H1 (cell line): ENCODE measurements around the gene WDR91. TPM values are rescaled to one million over a fixed set of nuclear protein-coding genes. Genes with fewer than 3 reads are reported as not detected.

Experiments
- CTCF ChIA-PET: fragments of 300-600 bp; sonication (Branson Sonifier 250); formaldehyde crosslinking; loops from one replicate; lab custom pipeline; 2021; ENCODE audit not compliant: partially characterized antibody; lab: Charles Lee
- POLR2A ChIA-PET: fragments of 300-600 bp; sonication (Branson Sonifier 250); formaldehyde crosslinking; loops from one replicate; lab custom pipeline; 2021; ENCODE audit warnings: inconsistent platforms; ENCODE audit not compliant: partially characterized antibody; lab: Charles Lee
- DNase-seq, 2 experiments: peaks; one replicate each; pipeline versions ENCODE4 v3.0.0 to v3.0.0-alpha.2; 2010 to 2022; ENCODE audit warnings: low spot score in 2 of 2, low read depth in 1 of 2, mixed read lengths in 1 of 2
- FAIRE-seq: peaks from 2 replicates; lab custom pipeline; 2011; peaks lifted over from hg19 to GRCh38; lab: Jason Lieb, UNC
- H2AFZ ChIP-seq: 2 replicates; pipeline ENCODE4 v1.8.1; 2012; ENCODE audit warnings: low read length, inconsistent platforms
- H2AK5ac ChIP-seq: 2 replicates; pipeline ENCODE4 v1.6.1; 2013; ENCODE audit warnings: low read depth, low read length
- H2BK120ac ChIP-seq: replicated peaks from 2 replicates; pipeline ENCODE3; 2013; ENCODE audit warnings: low read depth, low read length, inconsistent platforms
- H2BK12ac ChIP-seq: 2 replicates; pipeline ENCODE4 v1.6.1; 2013; ENCODE audit warnings: low read depth, low read length
- H2BK15ac ChIP-seq: 2 replicates; pipeline ENCODE4 v1.6.1; 2013; ENCODE audit warnings: low read length
- H2BK20ac ChIP-seq: 2 replicates; pipeline ENCODE4 v1.6.1; 2013; ENCODE audit warnings: low read length
- H2BK5ac ChIP-seq: 2 replicates; pipeline ENCODE4 v1.6.1; 2013; ENCODE audit warnings: low read depth, low read length
- H3K14ac ChIP-seq: 2 replicates; pipeline ENCODE4 v1.6.1; 2013; ENCODE audit warnings: inconsistent platforms; ENCODE audit not compliant: insufficient read length
- H3K18ac ChIP-seq: 2 replicates; pipeline ENCODE4 v1.6.1; 2013; ENCODE audit warnings: low read length; ENCODE audit errors: extremely low read depth
- H3K23ac ChIP-seq: 2 replicates; pipeline ENCODE4 v1.6.1; 2013; ENCODE audit warnings: inconsistent platforms; ENCODE audit not compliant: insufficient read length
- H3K23me2 ChIP-seq: 2 replicates; pipeline ENCODE4 v1.6.1; 2013; ENCODE audit warnings: low read depth, low read length
- H3K27ac ChIP-seq: 2 replicates; pipeline ENCODE4 v1.6.1; 2011; ENCODE audit warnings: low read depth, low read length, inconsistent platforms
- H3K27me3 ChIP-seq, 4 experiments: replicated peaks in 1 of 4; 1 replicate in 1 of 4; 2 replicates in 3 of 4; pipeline versions ENCODE4 v1.6.1 to v1.8.1; 2011 to 2013; ENCODE audit warnings: low read length in 3 of 4, mild to moderate bottlenecking in 3 of 4, inconsistent platforms in 2 of 4, mixed read lengths in 2 of 4, moderate library complexity in 1 of 4; ENCODE audit not compliant: control insufficient read depth in 3 of 4, insufficient read depth in 3 of 4; ENCODE audit errors: extremely low read depth in 1 of 4
- H3K36me3 ChIP-seq, 4 experiments: 2 replicates each; pipeline versions ENCODE4 v1.6.1 to v1.8.1; 2011 to 2013; ENCODE audit warnings: mild to moderate bottlenecking in 4 of 4, low read length in 3 of 4, moderate library complexity in 2 of 4, control low read depth in 1 of 4, inconsistent platforms in 1 of 4; ENCODE audit not compliant: insufficient read depth in 4 of 4, control insufficient read depth in 2 of 4
- H3K4ac ChIP-seq: replicated peaks from 2 replicates; pipeline ENCODE3; 2013; ENCODE audit warnings: low read length, low read depth, mixed read lengths, inconsistent platforms; ENCODE audit not compliant: insufficient read length
- H3K4me1 ChIP-seq, 4 experiments: replicated peaks in 1 of 4; 1 replicate in 1 of 4; 2 replicates in 3 of 4; pipeline versions ENCODE4 v1.6.1 to v1.8.1; 2011 to 2013; ENCODE audit warnings: low read length in 3 of 4, inconsistent platforms in 2 of 4, mixed read lengths in 1 of 4; ENCODE audit not compliant: insufficient read depth in 4 of 4, control insufficient read depth in 3 of 4
- H3K4me2 ChIP-seq, 2 experiments: 2 replicates each; pipeline versions ENCODE4 v1.6.1 to v1.8.1; 2011 to 2013; ENCODE audit warnings: low read depth in 2 of 2, low read length in 2 of 2, control low read depth in 1 of 2, inconsistent platforms in 1 of 2, mild to moderate bottlenecking in 1 of 2; ENCODE audit not compliant: insufficient read depth in 1 of 2
- H3K4me3 ChIP-seq, 4 experiments: fragments of 200-600, 300-600 bp in 1 of 4; sonication (generic), shearing (Covaris generic), sonication (Bioruptor Twin) in 1 of 4; 2 replicates each; pipeline versions ENCODE4 v1.5.1 to v1.8.1; 2011 to 2016; ENCODE audit warnings: low read length in 4 of 4, low read depth in 3 of 4, control low read depth in 2 of 4, inconsistent platforms in 2 of 4, mild to moderate bottlenecking in 2 of 4, mixed read lengths in 1 of 4, moderate library complexity in 1 of 4; ENCODE audit not compliant: insufficient read depth in 2 of 4; ENCODE audit errors: extremely low read depth in 1 of 4
- H3K56ac ChIP-seq: replicated peaks from 2 replicates; pipeline ENCODE3; 2013; ENCODE audit warnings: low read depth, mild to moderate bottlenecking, mixed read lengths, low read length, inconsistent platforms; ENCODE audit not compliant: insufficient read length
- H3K79me1 ChIP-seq: 2 replicates; pipeline ENCODE4 v1.6.1; 2013; ENCODE audit warnings: low read depth, low read length, control low read depth
- H3K79me2 ChIP-seq, 2 experiments: 2 replicates each; pipeline versions ENCODE4 v1.6.1 to v1.8.1; 2012 to 2013; ENCODE audit warnings: low read length in 2 of 2, mild to moderate bottlenecking in 2 of 2, inconsistent platforms in 1 of 2; ENCODE audit not compliant: insufficient read depth in 2 of 2, control insufficient read depth in 1 of 2
- H3K9ac ChIP-seq, 4 experiments: replicated peaks in 1 of 4; 1 replicate in 1 of 4; 2 replicates in 3 of 4; pipeline versions ENCODE4 v1.6.1 to v1.8.1; 2011 to 2013; ENCODE audit warnings: low read depth in 3 of 4, low read length in 3 of 4, control low read depth in 2 of 4, mild to moderate bottlenecking in 2 of 4, moderate library complexity in 2 of 4, inconsistent platforms in 1 of 4; ENCODE audit errors: extremely low read depth in 1 of 4
- H3K9me3 ChIP-seq, 2 experiments: 2 replicates each; pipeline versions ENCODE4 v1.6.1 to v1.8.1; 2012 to 2013; ENCODE audit warnings: mild to moderate bottlenecking in 2 of 2, moderate library complexity in 2 of 2, control low read depth in 1 of 2, inconsistent platforms in 1 of 2, low read depth in 1 of 2, low read length in 1 of 2, mixed read lengths in 1 of 2; ENCODE audit not compliant: insufficient read depth in 2 of 2
- H4K20me1 ChIP-seq, 2 experiments: replicated peaks in 1 of 2; 2 replicates each; pipeline versions ENCODE3 to v1.8.1; 2011 to 2013; ENCODE audit warnings: inconsistent platforms in 2 of 2, low read length in 2 of 2, mild to moderate bottlenecking in 1 of 2; ENCODE audit not compliant: insufficient read depth in 2 of 2, control insufficient read depth in 1 of 2
- H4K5ac ChIP-seq: 2 replicates; pipeline ENCODE4 v1.6.1; 2013; ENCODE audit warnings: low read length, low read depth, mixed read lengths, inconsistent platforms; ENCODE audit not compliant: insufficient read length
- H4K8ac ChIP-seq: 2 replicates; pipeline ENCODE4 v1.8.0; 2013; ENCODE audit warnings: mild to moderate bottlenecking, moderate library complexity, low read length, inconsistent platforms; ENCODE audit not compliant: insufficient read depth; ENCODE audit errors: extremely low read depth
- H4K91ac ChIP-seq: replicated peaks from 2 replicates; pipeline ENCODE3; 2013; ENCODE audit warnings: low read length, mixed read lengths, inconsistent platforms; ENCODE audit not compliant: insufficient read length
- CBX5 ChIP-seq: fragments of 300-800, 300-1000 bp; sonication (generic); IDR thresholded peaks from 2 replicates; pipeline ENCODE4 v1.7.1; 2016; ENCODE audit warnings: antibody characterized with exemption, low read length, low read depth
- FOSL1 ChIP-seq: IDR thresholded peaks from 2 replicates; pipeline ENCODE4 v1.6.1; 2011; ENCODE audit warnings: mild to moderate bottlenecking, low read depth, low read length, moderate library complexity; ENCODE audit not compliant: insufficient read depth
- HDAC2 ChIP-seq, 2 experiments: fragments of 300-600 bp in 1 of 2; sonication (generic) in 1 of 2; IDR thresholded peaks; 2 replicates each; pipeline ENCODE4 v1.6.1; 2011 to 2012; ENCODE audit warnings: low read depth in 2 of 2, low read length in 2 of 2, mild to moderate bottlenecking in 2 of 2, moderate library complexity in 2 of 2, borderline replicate concordance in 1 of 2, inconsistent platforms in 1 of 2
- HDAC6 ChIP-seq: IDR thresholded peaks from one replicate; pipeline ENCODE4 v1.7.1; 2012; ENCODE audit warnings: low read depth, mild to moderate bottlenecking, inconsistent platforms, low read length, moderate library complexity
- KDM4A ChIP-seq: IDR thresholded peaks from one replicate; pipeline ENCODE4 v1.7.1; 2012; ENCODE audit warnings: low read depth, mild to moderate bottlenecking, moderate library complexity, low read length, inconsistent platforms; ENCODE audit not compliant: severe bottlenecking
- POLR2A ChIP-seq, 2 experiments: IDR thresholded peaks; 1 replicate in 1 of 2; 2 replicates in 1 of 2; pipeline ENCODE4 v1.6.1; 2011; ENCODE audit warnings: low read depth in 2 of 2, low read length in 2 of 2, mild to moderate bottlenecking in 2 of 2; ENCODE audit errors: control extremely low read depth in 1 of 2
- RFX5 ChIP-seq: IDR thresholded peaks from 2 replicates; pipeline ENCODE4 v1.6.1; 2011; ENCODE audit warnings: low read depth, low read length, improper control_type of control experiment, borderline replicate concordance
- RXRA ChIP-seq: IDR thresholded peaks from 2 replicates; pipeline ENCODE4 v1.6.1; 2011; ENCODE audit warnings: low read depth, mild to moderate bottlenecking, low read length, moderate library complexity; ENCODE audit not compliant: insufficient read depth
- SUZ12 ChIP-seq: fragments of 200-600 bp; sonication (generic); IDR thresholded peaks from 2 replicates; pipeline ENCODE4 v1.6.1; 2012; ENCODE audit warnings: mild to moderate bottlenecking, inconsistent platforms, low read length, moderate library complexity, mixed read lengths
- TAF7 ChIP-seq: optimal IDR thresholded peaks from 2 replicates; pipeline ENCODE3; 2011; ENCODE audit warnings: low read depth, mild to moderate bottlenecking, inconsistent platforms, low read length, moderate library complexity, borderline replicate concordance
- YY1 ChIP-seq: IDR thresholded peaks from 2 replicates; pipeline ENCODE4 v1.6.1; 2011; ENCODE audit warnings: low read depth, mild to moderate bottlenecking, low read length
- WGBS, 2 experiments: shearing (Covaris generic) in 1 of 2; methylation state at CpG; one replicate each; pipeline versions ENCODE4 v1.1.6 to v1.1.7; 2013 to 2015; ENCODE audit warnings: low lambda C conversion rate in 2 of 2, mixed read lengths in 2 of 2, inconsistent platforms in 1 of 2, low coverage in 1 of 2, missing lambda C conversion rate in 1 of 2; ENCODE audit not compliant: insufficient replicate concordance in 2 of 2, insufficient coverage in 1 of 2, insufficient read length in 1 of 2; ENCODE audit errors: extremely low coverage in 1 of 2, missing lambda C conversion rate in 1 of 2; 5-methylcytosine and 5-hydroxymethylcytosine counted together
- polyA plus RNA-seq, 7 experiments: library from polyadenylated mRNA; depleted of rRNA in 3 of 7; stranded (reverse) in 5 of 7; unstranded in 2 of 7; fragments of >200 nt in 5 of 7; fragments of 200-250 nt in 2 of 7; gene quantifications; 1 replicate in 5 of 7; 2 replicates in 1 of 7; 4 replicates in 1 of 7; pipeline versions ENCODE4 v1.2.1 to v1.2.3, GENCODE V29; 2011 to 2013; ENCODE audit warnings: missing spikeins in 2 of 7, mixed read lengths in 2 of 7
- total RNA-seq: library from RNA; stranded (reverse); fragmentation: NEBNext Ultra II Directional; extraction: Animal tissue kit (Norgen Biotek cat#: 25700); gene quantifications from 2 replicates; pipeline ENCODE4 v1.2.1, GENCODE V29; 2021

The WDR91 gene
- total and polyA plus RNA-seq, 2 of the 8 experiments (the other 6 are each of a cell fraction or from before 2014, with no cell fraction given): 8.2 to 14.7 TPM

DNA sequence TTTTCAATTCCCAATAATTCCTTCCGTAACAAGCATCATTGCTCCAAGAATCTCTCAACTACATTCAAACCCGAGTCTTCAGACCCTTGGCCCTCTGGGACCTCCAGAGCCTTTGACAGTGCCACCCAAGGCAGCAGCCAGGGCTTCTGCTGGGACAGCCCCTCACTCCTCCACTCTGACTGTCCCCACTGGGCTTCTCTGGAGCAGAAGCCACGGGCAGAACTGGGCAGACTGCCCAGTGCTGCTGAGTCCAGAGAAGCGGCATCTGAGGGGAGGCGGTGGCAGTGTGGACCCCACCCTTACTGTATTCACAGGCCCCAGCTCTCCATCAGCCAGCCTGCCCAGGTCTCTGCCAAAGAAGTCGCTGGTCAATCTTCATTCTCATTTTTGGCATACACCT is 49.7 kb downstream of the WDR91 start:
- Histone ChIP-seq H4K91ac (no peak overlapping the region), H3K79me1 (no peaks in the 10 kb centered on the region; the same call in 1 of the 2 replicates), H2BK120ac (no peak overlapping the region), H3K4me3 (no peak overlapping the region), H3K4me1 (0 out of 7 replicates have a peak, but pooled peaks cover 0 to 2% (median 0%) of the 10 kb centered on the region in 4 experiments), H3K27ac (no peak overlapping the region), H4K5ac (no peak overlapping the region), H2BK5ac (no peak overlapping the region), H3K23me2 (no peaks in the 10 kb centered on the region), H2BK12ac (no peak overlapping the region; the same call in 1 of the 2 replicates), H3K4ac (no peak overlapping the region), H2BK15ac (no peak overlapping the region), H3K9me3 (peaks cover 14 to 20% of the 10 kb centered on the region in 2 experiments), H3K36me3 (peaks cover 9 to 30% (median 21%) of the 10 kb centered on the region in 4 experiments), H4K8ac (no peak overlapping the region), H3K14ac (no peak overlapping the region), H4K20me1 (no peaks in the 10 kb centered on the region), H2BK20ac (no peak overlapping the region), H3K27me3 (no peaks in the 10 kb centered on the region), H2AFZ (no peak overlapping the region), H3K9ac (no peak overlapping the region), H3K23ac (no peak overlapping the region), H3K4me2 (no peak overlapping the region), H3K56ac (no peak overlapping the region), H2AK5ac (no peak overlapping the region), H3K18ac (no peak overlapping the region; the same call in 1 of the 2 replicates), H3K79me2 (no peaks in the 10 kb centered on the region)
- TF ChIP-seq SUZ12 (no peak), HDAC2 (IDR thresholded peaks at IDR 0.05; ENCODE audit: borderline replicate concordance in 1 of 2, low read depth in 2 of 2, low read length in 2 of 2) (no peak), FOSL1 (no peak), CBX5 (no peak), KDM4A (no peak), RFX5 (no peak), YY1 (no peak), HDAC6 (no peak), TAF7 (no peak), POLR2A (IDR thresholded peaks at IDR 0.05; ENCODE audit: control extremely low read depth in 1 of 2, low read depth in 2 of 2, low read length in 2 of 2) (no peak), RXRA (no peak)
- ChIA-PET CTCF (interaction anchor here (1.2 to 1.8 kb wide), 3 partner anchors 8 to 33 kb away, joined by 3 to 6 read pairs (median 5); no protein-coding TSS in a partner anchor), POLR2A (interaction anchor here (0.6 to 5.7 kb wide), 5 partner anchors 8 to 175 kb away, joined by 3 to 32 read pairs (median 3); partner anchors contain the start of gene CYREN)
- WGBS, 2 experiments: 91 to 100% methylated on average over 1 to 6 of the region's 6 CpGs
- FAIRE-seq (no peak), DNase-seq (no peak)
